ENCODE data around the gene KLHL29.

Gene KLHL29

GRCh38 chr2:23399674-23400261 is 14.8 kb downstream of the KLHL29 start:
- no peak for DNase-seq

DNA sequence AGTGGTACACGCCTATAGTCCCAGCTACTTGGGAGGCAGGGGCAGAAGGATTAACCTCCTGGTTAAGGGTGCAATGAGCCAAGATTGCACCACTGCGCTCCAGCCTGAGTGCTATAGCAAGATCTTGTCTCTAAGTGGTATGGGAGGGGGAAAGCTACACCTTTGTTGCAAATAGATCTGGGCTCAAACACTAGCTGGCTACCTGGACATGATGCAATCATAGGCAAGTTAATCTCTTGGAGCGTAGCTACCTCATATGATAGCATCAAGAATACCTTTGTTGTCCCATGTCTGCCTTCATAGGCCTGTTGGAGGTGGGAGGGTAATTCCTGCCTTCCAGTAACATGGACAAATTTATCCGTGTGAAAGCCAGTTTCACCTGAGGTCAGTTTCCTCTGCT is 15.7 kb downstream of the KLHL29 start:
- DNase-seq, result no peak

- no peak for DNase-seq
Measured at GRCh38 chr2:23401427-23402204, 16.6 kb downstream of the KLHL29 start.

GRCh38 chr2:23402205-23402740 is 17.3 kb downstream of the KLHL29 start:
- DNase-seq, result no peak

- no peak for DNase-seq
Measured at GRCh38 chr2:23404426-23404825, 19.4 kb downstream of the KLHL29 start.

- DNase-seq, result no peak
Measured at GRCh38 chr2:23409248-23409647, 24.3 kb downstream of the KLHL29 start.

DNA sequence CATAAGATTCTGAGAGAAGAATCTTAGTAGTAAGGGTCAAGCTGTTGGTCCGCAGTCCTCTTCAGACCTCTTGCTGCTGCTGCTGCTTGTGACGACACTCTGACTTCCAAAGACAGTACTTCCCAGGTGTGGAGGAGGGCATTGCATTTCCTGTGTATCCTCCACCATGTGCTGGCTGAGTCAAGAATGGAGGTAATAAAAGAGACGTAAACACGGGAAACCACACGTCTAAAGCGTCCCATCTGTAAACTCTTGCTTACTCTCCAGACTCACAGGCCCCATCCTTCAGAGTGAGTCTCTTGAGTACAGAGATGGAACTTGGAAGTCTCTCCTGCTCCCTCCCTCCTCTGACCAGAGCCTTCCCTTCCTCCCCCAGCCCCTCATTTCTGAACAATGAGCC is 25.6 kb downstream of the KLHL29 start:
- no peak for DNase-seq

DNA sequence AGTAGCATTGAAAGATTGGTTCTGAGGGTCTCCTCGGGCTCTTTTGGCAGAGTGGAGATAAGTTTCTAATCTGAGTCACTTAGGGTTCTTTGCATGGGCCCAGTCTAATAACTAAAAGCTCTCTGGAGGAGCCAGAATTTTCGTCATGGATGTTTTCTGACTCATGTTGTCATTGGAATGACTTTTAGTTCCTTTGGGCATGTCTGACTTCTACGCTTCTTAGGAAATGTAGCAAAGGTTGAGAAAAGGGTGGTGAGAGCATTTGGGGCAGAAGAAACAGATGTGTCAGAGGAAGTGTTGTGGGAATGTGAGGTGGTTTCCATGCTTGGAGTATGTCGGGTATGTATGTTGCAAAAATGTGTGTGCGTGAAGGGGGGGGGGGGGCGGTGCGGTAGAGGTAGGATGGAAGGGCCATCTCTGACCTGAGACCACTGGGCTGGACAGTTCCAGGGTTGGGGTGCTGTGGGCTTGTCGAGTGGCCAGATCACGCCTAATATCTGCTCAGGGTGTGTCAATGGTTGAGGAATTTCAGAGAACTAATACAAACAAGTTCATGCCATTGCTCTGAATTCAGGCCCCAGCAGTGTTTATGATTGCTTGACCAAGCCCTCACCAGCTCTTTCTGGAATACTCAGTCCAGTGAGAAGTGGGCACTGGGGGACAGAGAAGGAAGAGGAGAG is 26.9 kb downstream of the KLHL29 start:
- DNase-seq, result no peak

GRCh38 chr2:23412556-23413155 is 27.7 kb downstream of the KLHL29 start:
- no peak for DNase-seq

DNA sequence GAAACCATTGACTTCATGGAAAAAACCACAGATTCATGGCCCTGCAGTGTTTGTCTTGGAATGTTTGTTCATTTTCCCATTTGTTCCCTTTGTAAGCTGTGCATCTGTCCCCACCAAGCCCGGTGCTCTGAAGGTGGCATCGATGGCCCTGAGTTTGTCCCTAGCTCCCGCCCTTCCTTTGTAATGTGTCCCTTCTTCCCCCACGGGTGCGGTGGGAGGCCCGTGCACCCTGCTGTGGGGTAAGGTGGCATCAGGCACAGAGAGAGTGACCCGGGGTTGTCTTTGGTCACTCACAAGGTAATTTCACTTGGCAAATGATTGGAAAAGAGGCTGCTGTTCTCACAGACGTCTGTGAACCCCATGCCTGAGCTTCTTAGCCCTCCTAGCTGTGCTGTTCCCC is 28.7 kb downstream of the KLHL29 start:
- no peak for DNase-seq

DNA sequence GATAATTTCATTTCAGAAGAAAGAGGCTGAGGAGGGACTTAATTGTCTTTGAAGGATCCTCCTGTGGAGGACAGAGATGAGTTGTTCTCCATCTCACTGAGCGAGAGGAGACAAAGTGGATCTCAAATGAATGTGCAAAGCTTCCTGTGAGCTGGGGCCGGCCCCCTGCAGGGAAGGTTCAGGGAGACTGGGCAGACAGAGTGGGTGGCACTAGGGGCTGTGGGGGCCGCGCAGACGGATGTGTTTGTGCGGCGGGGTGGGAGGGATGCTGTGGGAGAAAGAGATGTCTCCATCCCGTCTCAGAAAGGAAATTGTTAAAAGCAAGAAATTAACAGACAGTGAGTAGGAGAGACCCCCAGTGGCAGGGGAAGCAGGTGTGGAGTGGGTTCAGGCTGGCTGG is 29.1 kb downstream of the KLHL29 start:
- DNase-seq, result no peak

- no peak for DNase-seq
Measured at GRCh38 chr2:23414871-23415270, 29.9 kb downstream of the KLHL29 start.

DNA sequence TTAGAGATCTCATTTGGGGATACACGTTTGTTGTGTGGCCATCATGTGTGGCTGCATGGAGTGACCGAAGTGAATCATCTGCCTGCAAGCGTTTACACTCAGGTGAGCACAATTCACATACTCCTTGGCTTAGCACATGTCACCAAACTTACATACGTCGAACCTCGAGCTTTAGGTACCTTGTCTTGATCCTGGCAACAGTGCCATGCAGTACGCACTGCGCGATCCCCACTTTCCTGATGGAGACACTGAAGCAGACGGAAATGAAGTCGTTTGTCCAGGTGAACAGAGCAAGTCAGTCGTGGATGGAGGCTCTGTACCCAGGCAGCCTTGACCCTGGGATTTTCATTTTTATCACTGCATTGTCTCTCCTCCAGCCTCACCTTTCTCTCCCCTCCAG is 32.3 kb downstream of the KLHL29 start:
- no peak for DNase-seq

DNA sequence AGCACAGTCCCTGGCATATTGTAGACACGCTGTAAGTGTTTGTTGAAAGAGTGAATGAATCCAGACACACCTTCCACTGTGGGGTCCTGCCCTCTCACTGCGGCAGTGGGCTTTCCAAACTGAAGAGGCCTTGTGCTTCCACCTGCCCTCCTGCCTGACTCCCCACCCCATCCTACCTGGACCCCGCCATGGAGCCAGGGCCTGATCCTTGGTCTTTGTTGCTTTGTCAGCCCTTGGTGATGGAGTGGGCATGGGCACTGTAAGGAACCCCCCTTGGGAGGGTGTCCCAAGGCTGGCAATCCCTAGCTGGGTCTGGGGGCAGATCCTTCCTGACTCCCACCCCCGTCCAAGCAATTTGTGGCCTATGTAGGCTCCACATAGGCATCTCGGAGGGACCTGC is 33.1 kb downstream of the KLHL29 start:
- DNase-seq, result no peak

GRCh38 chr2:23418461-23418911 is 33.5 kb downstream of the KLHL29 start:
- no peak for DNase-seq

GRCh38 chr2:23419171-23420090 is 34.5 kb downstream of the KLHL29 start:
- no peak for DNase-seq

DNA sequence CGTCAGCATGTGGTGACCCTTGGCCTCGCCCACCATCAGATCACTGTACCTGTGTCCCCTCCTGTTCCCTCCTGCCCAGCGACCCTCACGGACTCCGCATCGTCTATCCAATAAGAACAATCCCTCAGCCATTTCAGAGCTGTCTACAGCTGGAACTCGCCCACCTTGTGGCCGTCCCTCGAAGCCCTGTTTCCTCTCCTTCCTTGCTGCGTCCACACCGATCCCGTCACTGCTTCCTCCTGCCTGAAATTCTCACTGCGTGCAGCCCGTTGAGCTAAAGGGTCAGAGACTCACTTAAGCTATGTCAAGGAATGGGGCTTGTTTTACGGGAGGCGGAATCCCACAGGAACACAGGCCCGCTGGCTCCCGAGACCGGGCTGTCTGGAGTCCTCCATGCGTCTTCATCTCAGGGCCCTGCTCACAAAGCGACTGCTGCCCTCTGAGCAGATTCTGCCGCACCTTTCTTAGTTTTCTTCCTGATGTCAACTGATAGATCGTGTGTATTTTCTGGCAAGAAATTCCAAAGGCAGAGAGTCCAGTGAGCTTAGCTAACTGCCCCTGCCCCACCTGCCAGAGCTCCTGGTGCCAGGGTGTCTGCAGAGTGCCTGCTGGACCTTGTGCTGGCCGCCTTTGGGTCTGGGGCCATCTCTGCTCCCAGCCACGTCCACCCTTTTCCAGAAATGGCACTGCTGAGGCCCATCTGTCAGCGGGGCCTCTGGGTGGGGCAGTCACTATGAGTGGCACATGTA is 35.3 kb downstream of the KLHL29 start:
- no peak for DNase-seq

DNA sequence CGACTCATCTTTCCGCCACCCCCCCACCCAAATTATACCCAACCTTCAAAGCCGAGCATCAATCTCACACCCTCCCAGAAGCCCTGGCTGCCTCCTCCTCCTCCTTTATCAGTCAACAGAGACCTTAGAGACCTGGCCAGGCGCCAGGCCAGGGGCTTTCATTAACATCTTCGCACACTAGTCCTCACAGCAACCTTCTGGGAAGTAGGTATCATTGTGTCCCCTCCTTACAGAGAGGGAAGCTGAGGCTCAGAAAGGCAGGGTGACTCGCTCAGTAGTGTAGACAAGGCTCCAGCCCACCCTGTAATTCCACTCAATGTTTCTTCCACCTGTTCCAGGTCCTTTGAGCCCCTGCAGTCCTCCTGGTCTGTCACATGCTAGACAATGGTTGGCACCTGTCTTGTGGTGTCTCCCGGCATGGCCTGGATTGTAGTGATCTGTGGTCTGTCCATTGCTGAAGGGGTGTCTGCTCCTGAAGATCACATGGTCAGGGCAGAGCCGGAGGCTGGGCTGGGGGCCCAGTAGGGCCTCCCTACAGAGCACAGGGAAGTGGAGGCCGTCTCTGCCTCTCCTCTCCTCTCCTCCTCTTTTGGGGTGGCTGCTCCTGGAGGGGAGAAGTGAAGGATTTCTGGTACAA is 36.0 kb downstream of the KLHL29 start:
- no peak for DNase-seq

DNA sequence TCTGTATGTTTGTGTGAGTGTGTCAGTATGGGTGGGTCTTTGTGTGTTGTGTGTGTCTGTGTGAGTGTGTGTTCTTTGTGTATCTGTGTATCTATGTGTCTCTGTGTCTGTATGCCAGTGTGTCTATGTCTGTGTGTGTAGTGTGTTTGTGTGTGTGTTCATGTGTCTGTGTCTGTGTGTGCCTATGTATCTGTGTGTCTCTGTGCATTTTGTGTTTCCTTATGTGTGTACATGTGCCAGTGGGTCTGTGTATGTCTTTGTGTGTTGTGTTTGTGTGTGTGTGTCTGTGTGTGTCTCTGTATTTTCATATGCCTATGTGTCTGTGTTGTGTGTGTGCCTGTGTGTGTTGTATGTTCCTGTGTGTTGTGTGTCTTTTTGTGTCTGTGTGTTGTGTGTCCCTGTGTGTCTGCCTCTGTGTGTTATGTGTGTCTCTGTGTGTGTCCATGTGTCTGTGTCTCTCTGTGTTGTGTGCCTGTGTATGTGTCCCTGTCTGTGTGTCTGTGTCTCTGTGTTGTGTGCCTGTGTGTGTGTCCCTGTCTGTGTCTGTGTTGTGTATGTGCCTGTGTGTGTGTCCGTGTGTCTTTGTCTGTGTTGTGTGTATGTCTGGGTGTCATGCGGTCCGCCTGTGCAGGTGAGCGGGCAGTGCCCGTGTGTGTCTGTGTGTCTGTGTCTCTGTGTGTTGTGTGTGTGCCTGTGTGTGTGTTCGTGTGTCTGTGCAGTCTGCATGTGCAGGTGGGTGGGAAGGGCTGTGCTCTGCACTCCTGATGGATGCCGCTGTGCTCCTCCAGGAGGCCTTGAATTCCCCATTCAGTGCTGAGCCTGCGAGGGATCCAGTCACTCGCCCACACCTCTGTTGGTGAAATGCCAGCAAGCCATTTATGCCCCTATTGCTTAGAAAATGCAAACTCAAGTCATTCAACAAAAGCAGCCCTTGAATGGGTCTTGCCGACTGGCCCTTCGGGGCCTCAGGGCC is 37.4 kb downstream of the KLHL29 start:
- DNase-seq, result no peak
